GM20000 (cell line): Measurements from ENCODE around the gene TSC22D4.
"Not testable (repeated sequence)": the region's sequence is repeated elsewhere in the genome, so short reads cannot be mapped to it uniquely, and the experiment has no call there.

Source experiments
- DNase-seq: peaks from one replicate; pipeline ENCODE4 v3.0.0; 2012; ENCODE audit warnings: low spot score
- TF ChIP-seq, protein P1 (sequence below): IDR thresholded peaks from 2 replicates; pipeline ENCODE4 v1.5.1; 2012; ENCODE audit warnings: mild to moderate bottlenecking, control low read depth; ENCODE audit errors: extremely low read depth, missing control alignments

The TSC22D4 gene

DNA sequence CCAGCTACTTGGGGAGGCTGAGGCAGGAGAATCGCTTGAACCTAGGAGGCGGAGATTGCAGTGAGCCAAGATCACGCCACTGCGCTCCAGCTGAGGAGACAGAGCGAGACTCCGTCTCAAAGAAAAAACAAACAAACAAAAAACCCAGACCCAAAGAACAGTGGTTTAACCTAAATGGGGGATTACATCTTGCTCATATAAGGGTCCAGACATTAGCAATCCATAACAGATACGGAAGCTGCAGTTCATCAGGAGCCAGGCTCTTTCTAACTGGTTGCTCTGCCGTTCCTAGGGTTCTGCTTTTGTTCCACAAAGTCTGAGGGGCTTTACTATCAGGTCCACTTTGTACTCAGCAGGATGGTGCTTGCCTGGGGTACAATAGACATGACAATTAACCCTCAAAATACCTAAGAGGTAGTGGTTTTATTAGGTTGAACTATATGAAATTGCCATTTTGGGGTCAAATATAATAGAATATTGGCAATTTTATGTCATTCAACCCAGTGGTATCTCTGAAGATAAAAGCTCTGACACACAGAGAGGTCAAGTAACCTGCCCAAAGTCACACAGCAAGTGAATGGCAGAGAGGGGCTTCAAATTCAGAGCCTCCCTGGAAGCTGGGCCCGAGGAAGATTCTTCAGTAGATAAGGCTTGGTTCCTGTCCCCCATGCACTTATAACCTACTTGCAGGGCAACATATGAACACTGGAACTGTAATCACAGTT lies 26.0 kb upstream of the TSC22D4 start:
- TF ChIP-seq, protein P1, sequence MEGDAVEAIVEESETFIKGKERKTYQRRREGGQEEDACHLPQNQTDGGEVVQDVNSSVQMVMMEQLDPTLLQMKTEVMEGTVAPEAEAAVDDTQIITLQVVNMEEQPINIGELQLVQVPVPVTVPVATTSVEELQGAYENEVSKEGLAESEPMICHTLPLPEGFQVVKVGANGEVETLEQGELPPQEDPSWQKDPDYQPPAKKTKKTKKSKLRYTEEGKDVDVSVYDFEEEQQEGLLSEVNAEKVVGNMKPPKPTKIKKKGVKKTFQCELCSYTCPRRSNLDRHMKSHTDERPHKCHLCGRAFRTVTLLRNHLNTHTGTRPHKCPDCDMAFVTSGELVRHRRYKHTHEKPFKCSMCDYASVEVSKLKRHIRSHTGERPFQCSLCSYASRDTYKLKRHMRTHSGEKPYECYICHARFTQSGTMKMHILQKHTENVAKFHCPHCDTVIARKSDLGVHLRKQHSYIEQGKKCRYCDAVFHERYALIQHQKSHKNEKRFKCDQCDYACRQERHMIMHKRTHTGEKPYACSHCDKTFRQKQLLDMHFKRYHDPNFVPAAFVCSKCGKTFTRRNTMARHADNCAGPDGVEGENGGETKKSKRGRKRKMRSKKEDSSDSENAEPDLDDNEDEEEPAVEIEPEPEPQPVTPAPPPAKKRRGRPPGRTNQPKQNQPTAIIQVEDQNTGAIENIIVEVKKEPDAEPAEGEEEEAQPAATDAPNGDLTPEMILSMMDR, result no peak
- DNase-seq, result no peak

GRCh38 chr7:100504031-100504430 lies 25.0 kb upstream of the TSC22D4 start:
- DNase-seq, result not testable (repeated sequence)

- DNase-seq, result not testable (repeated sequence)
Observed at GRCh38 chr7:100500743-100501142, 21.7 kb upstream of the TSC22D4 start.

DNA sequence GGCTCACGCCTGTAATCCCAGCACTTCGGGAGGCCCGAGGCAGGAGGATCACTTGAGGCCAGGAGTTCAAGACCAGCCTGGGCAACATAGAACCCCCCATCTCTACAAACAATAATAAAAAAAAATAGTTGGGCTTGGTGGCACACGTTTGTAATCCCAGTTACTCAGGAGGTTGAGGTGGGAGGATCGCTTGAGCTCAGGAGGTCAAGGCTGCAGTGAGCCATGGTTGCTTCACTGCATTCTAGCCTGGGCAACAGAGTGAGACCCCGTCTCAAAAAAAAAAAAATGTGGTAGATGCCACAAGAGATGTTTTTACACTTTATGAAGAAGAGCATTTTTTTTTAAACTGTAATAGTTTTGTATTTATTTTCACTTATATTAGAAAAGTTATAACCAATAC lies 17.5 kb upstream of the TSC22D4 start:
- no peak for DNase-seq
- TF ChIP-seq, protein P1, result no peak

DNA sequence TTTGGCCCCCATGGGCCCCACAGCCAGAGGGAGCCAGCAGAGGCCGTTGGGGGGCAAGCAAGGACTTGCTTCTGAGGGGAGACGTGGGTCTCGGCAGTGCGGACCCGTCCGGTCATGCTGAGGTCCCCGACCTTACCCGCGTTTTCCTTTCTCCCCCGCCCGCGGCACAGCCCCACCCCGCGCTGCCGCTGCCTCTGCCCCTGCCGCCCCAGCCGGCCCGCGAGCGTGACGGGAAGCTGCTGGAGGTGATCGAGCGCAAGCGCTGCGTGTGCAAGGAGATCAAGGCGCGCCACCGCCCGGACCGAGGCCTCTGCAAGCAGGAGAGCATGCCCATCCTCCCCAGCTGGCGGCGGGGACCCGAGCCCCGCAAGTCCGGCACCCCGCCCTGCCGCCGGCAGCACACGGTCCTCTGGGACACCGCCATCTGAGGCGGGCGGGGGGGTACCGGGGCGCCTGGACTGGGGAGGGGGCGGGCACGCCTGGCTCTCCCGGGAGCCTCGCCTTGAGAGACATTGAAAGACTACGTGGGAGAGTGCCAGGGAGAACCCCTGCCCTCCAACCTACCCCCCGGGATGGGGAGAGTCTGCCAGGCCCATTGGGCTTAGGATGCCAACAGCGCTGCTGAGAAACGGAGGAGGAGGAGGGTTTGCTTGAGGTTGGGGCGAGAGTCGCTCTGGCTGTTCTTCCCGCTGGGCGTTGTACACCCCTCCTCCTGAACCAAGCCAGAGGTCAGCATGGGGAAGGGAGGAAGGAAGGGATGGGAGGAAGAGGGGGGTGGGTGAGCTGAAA lies 14.7 kb upstream of the TSC22D4 start:
- TF ChIP-seq, protein P1, result no peak
- DNase-seq, result peak; percentile 77

DNA sequence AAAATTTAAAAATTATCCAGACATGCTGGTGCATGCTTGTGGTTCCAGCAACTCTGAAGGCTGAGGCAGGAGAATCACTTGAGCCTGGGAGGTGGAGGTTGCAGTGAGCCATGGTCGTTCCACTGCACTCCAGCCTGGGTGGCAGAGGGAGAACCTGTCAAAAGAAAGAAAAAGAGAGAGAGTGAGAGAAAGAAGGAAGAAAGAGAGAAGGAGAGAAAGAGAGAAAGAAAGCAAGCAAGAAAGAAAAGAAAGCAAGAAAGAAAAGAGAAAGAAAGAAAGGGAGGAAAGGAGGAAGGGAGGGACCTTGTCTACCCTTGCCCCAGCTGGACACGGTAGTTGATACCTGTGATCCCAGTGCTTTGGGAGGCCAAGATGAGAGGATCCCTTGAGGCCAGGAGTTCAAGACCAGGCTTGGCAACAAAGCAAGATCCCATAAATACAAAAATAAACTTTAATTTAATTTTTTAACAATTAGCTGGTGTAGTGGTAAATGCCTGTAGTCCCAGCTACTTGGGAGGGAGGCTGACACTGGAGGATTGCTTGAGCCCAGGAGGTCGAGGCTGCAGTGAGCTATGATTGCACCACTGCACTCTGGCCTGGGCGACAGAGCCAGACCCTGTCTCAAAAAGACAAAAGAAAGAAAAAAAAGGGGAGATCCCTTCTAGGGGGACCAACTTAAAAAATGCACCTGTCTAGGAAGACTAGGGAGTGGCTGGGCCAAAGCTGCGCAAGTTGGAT lies 13.9 kb upstream of the TSC22D4 start:
- no peak for DNase-seq

GRCh38 chr7:100491192-100491578 lies 12.2 kb upstream of the TSC22D4 start:
- DNase-seq, result no peak
- TF ChIP-seq, protein P1, result no peak

More for the DNA sequence above, 13.9 kb upstream of the TSC22D4 start:
- TF ChIP-seq, protein P1, result no peak
